ENCODE measurements around the gene BCL3.

BCL3 gene

GRCh38 chr19:44742330-44743061 lies 6.0 kb upstream of the BCL3 start:
- DNase-seq, result no peak

DNA sequence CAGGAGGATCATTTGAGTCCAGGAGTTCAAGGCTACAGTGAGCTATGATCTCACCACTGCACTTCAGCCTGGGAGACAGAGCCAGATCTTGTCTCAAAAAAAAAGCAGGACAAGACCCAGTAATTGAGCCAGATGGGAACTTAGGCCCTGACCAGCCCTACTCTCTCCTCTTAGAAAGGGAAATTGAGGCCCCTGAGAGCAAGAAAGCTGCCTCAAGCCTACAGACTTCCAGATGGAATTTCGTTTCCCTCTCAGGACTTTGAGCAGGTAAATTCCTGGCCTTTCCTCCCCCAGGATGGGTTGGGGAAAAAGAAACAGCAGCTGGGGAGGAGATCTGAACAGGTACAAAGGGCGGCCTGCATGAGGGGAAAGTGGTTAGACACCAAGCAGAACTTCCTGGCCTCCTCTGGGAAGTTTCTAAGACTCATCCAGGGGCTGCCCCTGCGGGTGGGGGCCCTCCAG lies 3.6 kb upstream of the BCL3 start:
- no peak for DNase-seq

- DNase-seq, result no peak
Observed at GRCh38 chr19:44745341-44745831, 3.1 kb upstream of the BCL3 start.

GRCh38 chr19:44745887-44746600 lies 2.5 kb upstream of the BCL3 start:
- DNase-seq, result no peak

DNA sequence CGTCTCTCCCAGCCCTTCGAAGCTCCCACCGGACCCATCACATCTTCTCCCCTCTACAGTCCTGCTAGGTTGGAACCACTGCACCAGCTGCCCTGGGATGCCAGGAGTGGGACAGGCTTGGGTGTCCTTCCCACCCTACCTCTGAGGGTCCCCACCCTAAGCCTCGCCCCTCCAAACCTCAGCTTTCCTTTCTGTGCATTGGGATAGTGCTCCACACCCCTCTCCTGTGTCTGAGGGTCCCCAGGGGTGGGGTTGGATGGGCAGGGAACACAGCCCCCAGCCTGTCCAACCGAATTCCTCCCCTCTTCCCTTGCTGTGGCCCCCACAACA lies 1.9 kb upstream of the BCL3 start:
- no peak for DNase-seq

- no peak for DNase-seq
Observed at GRCh38 chr19:44746946-44747738, 1.4 kb upstream of the BCL3 start.

GRCh38 chr19:44747739-44748425 lies 626 bp upstream of the BCL3 start:
- no peak for DNase-seq

- DNase-seq, result no peak
Observed at GRCh38 chr19:44749292-44749691, 784 bp downstream of the BCL3 start.

GRCh38 chr19:44749994-44750393 lies 1.5 kb downstream of the BCL3 start:
- DNase-seq, result no peak

- DNase-seq, result no peak
Observed at GRCh38 chr19:44752123-44752815, 3.8 kb downstream of the BCL3 start.

DNA sequence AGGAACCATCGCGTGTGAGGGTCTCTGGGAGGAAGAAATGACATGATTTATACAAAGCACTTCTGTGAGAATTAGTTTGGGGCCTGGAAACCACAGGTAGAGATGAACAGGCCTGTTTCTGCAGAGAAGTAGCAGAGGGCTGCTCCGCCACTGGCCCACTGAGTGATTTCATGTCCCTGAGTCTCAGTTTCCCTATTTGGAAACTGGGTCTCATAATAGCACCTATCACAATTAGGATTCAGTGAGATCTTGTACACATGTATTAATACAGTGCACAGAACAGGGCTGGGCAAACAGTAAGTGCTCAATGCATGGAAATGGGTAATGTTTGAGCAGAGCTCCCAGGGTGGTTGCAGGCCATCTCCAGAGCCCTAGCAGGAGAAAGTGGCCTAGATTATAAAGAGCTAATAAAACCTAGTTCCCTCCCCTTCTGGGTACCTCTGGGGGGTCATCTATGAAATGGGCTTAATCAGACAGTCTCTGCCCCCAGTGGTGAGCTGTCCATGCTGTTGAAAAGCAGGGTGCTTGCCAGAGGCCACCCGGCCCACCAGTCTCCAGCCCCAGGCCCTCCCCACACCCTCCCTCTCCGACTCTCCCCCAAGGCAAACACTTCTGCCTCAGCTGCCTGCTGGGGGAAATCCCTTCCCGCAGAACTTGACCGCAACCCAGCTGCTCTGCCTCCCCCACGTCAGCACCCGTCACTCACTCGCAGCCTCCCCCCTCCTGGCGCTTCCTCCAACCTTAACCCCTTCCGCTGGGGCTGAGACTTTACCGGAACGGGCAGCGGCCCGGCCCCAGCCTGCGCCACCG lies 4.5 kb downstream of the BCL3 start:
- DNase-seq, result peak; percentile 28

DNA sequence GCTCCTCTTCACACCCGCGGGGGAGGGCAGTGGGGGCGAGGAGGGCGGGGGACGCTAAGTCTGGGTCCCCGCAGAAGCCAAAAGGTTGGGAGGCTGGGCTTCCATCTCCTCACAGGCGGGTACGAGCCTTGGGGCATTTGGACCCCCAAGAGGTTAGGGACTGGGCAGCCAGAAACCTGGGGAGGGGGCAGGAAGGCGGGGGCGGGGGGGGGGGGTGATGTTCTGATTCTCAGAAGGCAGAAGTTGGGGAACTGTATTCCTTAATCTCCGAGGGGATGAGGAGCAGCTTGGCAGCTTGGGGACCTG lies 5.1 kb downstream of the BCL3 start:
- no peak for DNase-seq

- peak; percentile 36 for DNase-seq
Observed at GRCh38 chr19:44753932-44754749, 5.6 kb downstream of the BCL3 start.

DNA sequence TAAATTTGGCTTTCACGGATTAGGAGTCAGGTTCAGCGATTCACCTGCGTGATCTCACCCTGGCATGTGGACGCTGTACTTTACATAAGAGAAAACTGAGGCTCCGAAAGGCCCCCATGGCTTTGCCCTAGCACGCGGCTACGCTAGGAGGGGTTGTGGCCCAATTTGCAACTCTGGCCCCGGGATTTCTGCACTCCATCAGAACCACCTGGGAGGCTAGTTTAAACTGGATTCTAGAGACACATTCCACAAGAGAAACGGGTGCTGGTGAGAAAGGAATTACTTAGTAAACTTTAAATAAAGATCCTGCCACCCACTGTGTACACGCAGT lies 6.2 kb downstream of the BCL3 start:
- no peak for DNase-seq

DNA sequence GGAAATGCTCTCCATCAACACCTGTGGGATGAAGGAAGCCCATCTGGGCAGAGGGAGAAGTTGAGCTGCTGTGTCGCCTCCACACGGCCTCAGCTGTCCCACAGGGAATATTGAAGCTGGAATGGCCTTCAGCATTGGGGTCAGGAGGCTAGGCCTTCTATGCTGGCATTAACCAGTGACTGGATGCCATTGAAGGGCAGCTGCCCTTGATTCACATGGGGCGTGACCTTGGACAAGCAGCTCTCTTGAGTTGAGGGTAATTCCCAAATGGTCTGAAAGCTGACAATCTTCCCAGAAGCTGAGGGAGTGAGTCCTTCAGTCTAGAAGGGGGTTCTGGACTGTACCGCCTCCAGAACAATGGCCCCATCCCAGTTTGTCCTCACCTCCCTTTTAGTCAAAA lies 6.7 kb downstream of the BCL3 start:
- DNase-seq, result no peak

- no peak for DNase-seq
Observed at GRCh38 chr19:44756089-44756562, 7.6 kb downstream of the BCL3 start.

GRCh38 chr19:44757057-44757734 lies 8.7 kb downstream of the BCL3 start:
- DNase-seq, result no peak

DNA sequence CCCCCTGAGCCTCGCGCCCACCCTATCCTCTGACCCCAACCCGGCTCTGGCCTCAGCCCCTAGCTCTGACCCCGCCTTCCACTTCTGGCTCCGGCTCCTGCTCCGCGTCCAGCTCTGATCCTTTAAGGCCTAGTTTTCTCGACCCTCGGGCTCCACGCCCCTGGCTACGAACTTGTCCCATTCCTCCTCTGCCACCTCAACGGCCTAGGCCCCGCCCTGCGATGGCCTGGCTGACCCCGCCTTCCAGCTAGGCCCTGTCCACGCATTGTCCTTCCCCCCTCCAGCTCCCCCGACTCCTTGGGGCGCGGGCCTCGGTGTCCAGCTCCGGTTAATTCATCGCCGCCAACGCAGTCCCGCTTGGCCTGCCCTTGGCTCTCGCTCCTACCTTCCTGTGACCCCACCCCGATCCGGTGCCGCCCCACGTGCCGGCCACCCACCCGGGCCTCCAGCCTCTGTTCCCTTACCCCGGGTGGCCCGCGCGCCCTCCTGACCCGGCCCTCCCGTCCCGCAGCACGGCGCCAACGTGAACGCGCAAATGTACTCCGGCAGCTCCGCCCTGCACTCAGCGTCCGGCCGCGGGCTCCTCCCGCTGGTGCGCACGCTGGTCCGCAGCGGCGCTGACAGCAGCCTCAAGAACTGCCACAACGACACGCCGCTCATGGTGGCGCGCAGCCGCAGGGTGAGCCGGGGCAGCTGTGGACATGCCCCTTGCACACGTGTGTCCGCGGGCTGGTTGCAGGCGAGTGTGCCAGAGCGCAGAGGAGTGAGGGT lies 9.4 kb downstream of the BCL3 start:
- DNase-seq, result no peak

- no peak for DNase-seq
Observed at GRCh38 chr19:44758596-44758995, 10.1 kb downstream of the BCL3 start.

Measured in COR-L47 (cell line).